Lung (tissue), 12 donors: ENCODE results near the gene ZNF91. TPM values are rescaled to one million over a fixed set of nuclear protein-coding genes. Genes with fewer than 3 reads are reported as not detected.
"Not testable (repeated sequence)": the region's sequence is repeated elsewhere in the genome, so short reads cannot be mapped to it uniquely, and the experiment has no call there.

Experiments used
- ATAC-seq: fragments of 200-7000 bp; cut with Tn5 transposase; one replicate; pipeline ENCODE4 v1.9.1; 2020; ENCODE audit warnings: moderate number of reproducible peaks; ENCODE audit not compliant: insufficient read depth, low FRiP score
- DNase-seq, 3 donors: peaks; one replicate each; pipeline ENCODE4 v3.0.0-alpha.2; 2013 to 2017
- H3K27ac ChIP-seq, 2 donors: one replicate each; pipeline ENCODE4 v1.5.1; 2013; ENCODE audit warnings: mild to moderate bottlenecking in 2 of 2, moderate library complexity in 2 of 2, control low read depth in 1 of 2, inconsistent platforms in 1 of 2, low read depth in 1 of 2, low read length in 1 of 2
- H3K27me3 ChIP-seq, 3 donors: one replicate each; pipeline ENCODE4 v1.5.1; 2013; ENCODE audit warnings: low read length in 2 of 3; ENCODE audit not compliant: control insufficient read depth in 3 of 3, insufficient read depth in 3 of 3
- H3K36me3 ChIP-seq, 4 donors: one replicate each; pipeline ENCODE4 v1.5.1; 2013; ENCODE audit warnings: low read length in 4 of 4, mild to moderate bottlenecking in 1 of 4, moderate library complexity in 1 of 4; ENCODE audit not compliant: control insufficient read depth in 4 of 4, insufficient read depth in 4 of 4
- H3K4me1 ChIP-seq, 5 donors: one replicate each; pipeline ENCODE4 v1.5.1; 2013; ENCODE audit warnings: low read length in 5 of 5, mild to moderate bottlenecking in 2 of 5, moderate library complexity in 1 of 5; ENCODE audit not compliant: control insufficient read depth in 5 of 5, insufficient read depth in 5 of 5
- H3K4me3 ChIP-seq: one replicate; pipeline ENCODE4 v1.5.1; 2013; ENCODE audit warnings: mild to moderate bottlenecking, control low read depth, moderate library complexity
- H3K9ac ChIP-seq, 2 donors: one replicate each; pipeline ENCODE4 v1.5.1; 2013; ENCODE audit warnings: low read length in 2 of 2, control low read depth in 1 of 2; ENCODE audit not compliant: insufficient read depth in 1 of 2
- H3K9me3 ChIP-seq, 4 donors: one replicate each; pipeline ENCODE4 v1.5.1; 2013; ENCODE audit warnings: low read length in 3 of 4, mild to moderate bottlenecking in 1 of 4, moderate library complexity in 1 of 4; ENCODE audit not compliant: control insufficient read depth in 4 of 4, insufficient read depth in 3 of 4
- CTCF ChIP-seq: IDR thresholded peaks from 2 replicates; pipeline ENCODE4 v1.5.1; 2012; ENCODE audit warnings: mild to moderate bottlenecking; ENCODE audit errors: control extremely low read depth, extremely low read depth
- WGBS, 2 donors: extraction: QIAGEN DNeasy Blood & Tissue Kit; methylation state at CpG; one replicate each; pipeline ENCODE4 v1.1.7; 2013; 5-methylcytosine and 5-hydroxymethylcytosine counted together
- polyA plus RNA-seq, 2 donors: library from polyadenylated mRNA; stranded (reverse); fragments of 200-250 nt; gene quantifications; one replicate each; pipeline ENCODE4 v1.2.1, GENCODE V29; 2013
- total RNA-seq, 2 donors: library from RNA; depleted of rRNA in 1 of 2; stranded (reverse); fragments of >200 nt in 1 of 2; gene quantifications; one replicate each; pipeline ENCODE4 v1.2.1, GENCODE V29; 2014 to 2021
- donor health status: control.
- donor health status: control.
- donor health status: Bipolar disorder and iron deficiency.
- donor health status: healthy.
- donor health status: DM: yes; HTN: yes; CAD: no.

ZNF91 gene
- total and polyA plus RNA-seq, 4 donors: 5.0 to 172 (median 24.8) TPM

GRCh38 chr19:23382955-23383354 lies 12.3 kb downstream of the ZNF91 start:
- DNase-seq (no peak), ATAC-seq (no peak)
- Histone ChIP-seq H3K9me3 (peaks cover 0 to 27% (median 24%) of the 10 kb centered on the region in 4 donors), H3K4me3 (no peak overlapping the region), H3K4me1 (peaks cover 0 to 6% (median 0%) of the 10 kb centered on the region in 5 donors), H3K9ac (no peak overlapping the region), H3K27ac (no peak overlapping the region), H3K36me3 (peaks cover 15 to 75% (median 43%) of the 10 kb centered on the region in 4 donors), H3K27me3 (no peaks in the 10 kb centered on the region)
- TF ChIP-seq CTCF: no peak

GRCh38 chr19:23381114-23381513 lies 14.2 kb downstream of the ZNF91 start:
- Histone ChIP-seq H3K27me3 (no peaks in the 10 kb centered on the region), H3K36me3 (peaks cover 15 to 73% (median 41%) of the 10 kb centered on the region in 4 donors)
- no peak for ATAC-seq

GRCh38 chr19:23379671-23380070 lies 15.6 kb downstream of the ZNF91 start:
- Histone ChIP-seq H3K9me3 (peaks cover 0 to 37% (median 21%) of the 10 kb centered on the region in 4 donors), H3K27ac (peak overlapping the region in 1 of 2 donors; percentile 58), H3K36me3 (peaks cover 9 to 64% (median 39%) of the 10 kb centered on the region in 4 donors), H3K4me1 (peaks cover 0 to 13% (median 0%) of the 10 kb centered on the region in 5 donors)
- WGBS, 2 donors: 92% methylated on average over 4 of the region's 4 CpGs
- H3K9ac ChIP-seq, H3K4me3 ChIP-seq, ATAC-seq, H3K27me3 ChIP-seq, DNase-seq: not testable (repeated sequence)

More at GRCh38 chr19:23381114-23381513, 14.2 kb downstream of the ZNF91 start:
- peaks cover 0 to 34% (median 26%) of the 10 kb centered on the region in 4 donors for H3K9me3 ChIP-seq
- peaks cover 0 to 13% (median 0%) of the 10 kb centered on the region in 5 donors for H3K4me1 ChIP-seq
- H3K27ac ChIP-seq: peak overlapping the region in 1 of 2 donors; percentile 0
- no peak for DNase-seq
- no peak for TF ChIP-seq CTCF
- no peak overlapping the region for H3K9ac ChIP-seq
- no peak overlapping the region for H3K4me3 ChIP-seq

GRCh38 chr19:23378948-23379347 lies 16.3 kb downstream of the ZNF91 start:
- Histone ChIP-seq H3K4me3 (no peak overlapping the region), H3K27me3 (no peaks in the 10 kb centered on the region), H3K9ac (no peak overlapping the region), H3K9me3 (peaks cover 0 to 37% (median 17%) of the 10 kb centered on the region in 4 donors), H3K27ac (peak overlapping the region in 1 of 2 donors; percentile 58), H3K4me1 (peaks cover 0 to 13% (median 0%) of the 10 kb centered on the region in 5 donors), H3K36me3 (peaks cover 6 to 58% (median 34%) of the 10 kb centered on the region in 4 donors)
- 62 to 69% methylated on average over 1 of the region's 1 CpG for WGBS, 2 donors
- no peak for ATAC-seq
- TF ChIP-seq CTCF: no peak
- DNase-seq: no peak
